HL-60 (cell line): Measurements from ENCODE around the gene RAB11FIP5.
A peak's percentile ranks its signal among the peaks of the same experiment; 100 is the strongest.

Source experiments
- DNase-seq, 2 experiments: peaks; one replicate each; pipeline ENCODE4 v3.0.0-alpha.2; 2010 to 2020; ENCODE audit warnings: low read depth in 1 of 2, low spot score in 1 of 2
- H3K27ac ChIP-seq: fragments of 250-450 bp; sonication (Bioruptor Pico); replicated peaks from 2 replicates; pipeline ENCODE4 v1.5.1; 2020; ENCODE audit warnings: mild to moderate bottlenecking, moderate library complexity
- H3K27me3 ChIP-seq: fragments of 250-450 bp; sonication (Bioruptor Pico); 2 replicates; pipeline ENCODE4 v1.5.1; 2021; ENCODE audit warnings: mild to moderate bottlenecking, moderate library complexity; ENCODE audit not compliant: insufficient read depth, poor library complexity, severe bottlenecking
- H3K4me3 ChIP-seq: replicated peaks from 2 replicates; pipeline ENCODE4 v1.5.1; 2011; ENCODE audit warnings: mild to moderate bottlenecking, control low read depth, low read length; ENCODE audit not compliant: insufficient read depth
- GABPA ChIP-seq: IDR thresholded peaks from 2 replicates; pipeline ENCODE4 v1.6.1; 2012; ENCODE audit warnings: low read depth
- POLR2AphosphoS5 ChIP-seq: IDR thresholded peaks from 2 replicates; pipeline ENCODE4 v1.6.1; 2012; ENCODE audit warnings: low read depth
- SPI1 ChIP-seq: IDR thresholded peaks from 2 replicates; pipeline ENCODE4 v1.6.1; 2012; ENCODE audit warnings: low read depth, mild to moderate bottlenecking, borderline replicate concordance
- TF ChIP-seq, protein P1 (sequence below): IDR thresholded peaks from one replicate; pipeline ENCODE4 v1.5.1; 2011; ENCODE audit warnings: low read length, control low read depth, inconsistent platforms; ENCODE audit not compliant: insufficient read depth
- TF ChIP-seq, protein P2 (sequence below): IDR thresholded peaks from 2 replicates; pipeline ENCODE4 v1.6.1; 2012; ENCODE audit warnings: low read depth; ENCODE audit not compliant: insufficient replicate concordance

Gene RAB11FIP5

DNA sequence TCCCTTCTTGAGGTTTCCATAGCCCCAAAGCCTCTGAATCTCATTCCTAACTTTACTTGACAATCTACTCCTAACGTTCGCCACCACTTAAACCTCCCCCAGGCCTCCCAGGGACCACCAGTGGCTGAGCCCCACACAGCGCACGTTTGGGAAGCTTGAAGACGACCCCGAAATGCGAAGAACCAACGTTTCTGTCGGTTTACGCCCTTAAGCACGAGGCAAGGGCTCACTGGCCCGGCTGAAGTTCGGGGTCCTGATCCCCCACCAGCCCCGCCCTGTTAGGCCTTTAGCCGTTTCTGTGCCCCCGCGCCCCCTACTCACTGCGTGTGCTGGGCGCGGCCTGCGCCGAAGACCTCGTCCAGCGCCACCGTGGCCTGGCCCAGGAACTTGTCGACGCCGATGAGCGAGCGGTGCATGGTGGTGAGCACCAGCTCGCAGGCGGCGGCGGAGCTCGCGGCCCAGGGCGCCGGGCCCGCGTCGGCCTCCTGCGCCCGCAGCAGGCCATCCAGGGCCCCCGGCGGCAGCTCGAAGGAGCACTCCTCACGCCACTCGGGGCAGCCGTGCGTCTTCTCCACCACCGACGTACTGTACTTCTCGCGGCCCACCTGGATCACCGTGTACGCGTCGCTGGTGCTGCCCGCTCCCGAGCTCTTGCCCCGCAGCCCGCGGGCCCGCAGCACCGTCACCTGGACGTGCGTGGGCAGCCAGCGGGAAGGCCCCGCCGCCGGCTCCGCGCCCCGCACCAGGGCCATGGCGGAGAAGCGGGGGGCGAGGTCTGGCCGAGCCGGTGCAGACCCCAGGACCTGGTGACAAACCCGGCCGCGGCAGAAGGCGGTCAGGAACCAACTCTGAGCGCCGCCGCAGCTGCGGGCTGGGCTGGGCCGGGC is 479 bp downstream of the RAB11FIP5 start:
- Histone ChIP-seq H3K27ac (no peak overlapping the region), H3K27me3 (peaks cover 47% of the 10 kb centered on the region), H3K4me3 (peak overlapping the region; percentile 48)
- no peak for DNase-seq
- TF ChIP-seq GABPA (no peak), SPI1 (no peak), POLR2AphosphoS5 (no peak)
- TF ChIP-seq, protein P1, sequence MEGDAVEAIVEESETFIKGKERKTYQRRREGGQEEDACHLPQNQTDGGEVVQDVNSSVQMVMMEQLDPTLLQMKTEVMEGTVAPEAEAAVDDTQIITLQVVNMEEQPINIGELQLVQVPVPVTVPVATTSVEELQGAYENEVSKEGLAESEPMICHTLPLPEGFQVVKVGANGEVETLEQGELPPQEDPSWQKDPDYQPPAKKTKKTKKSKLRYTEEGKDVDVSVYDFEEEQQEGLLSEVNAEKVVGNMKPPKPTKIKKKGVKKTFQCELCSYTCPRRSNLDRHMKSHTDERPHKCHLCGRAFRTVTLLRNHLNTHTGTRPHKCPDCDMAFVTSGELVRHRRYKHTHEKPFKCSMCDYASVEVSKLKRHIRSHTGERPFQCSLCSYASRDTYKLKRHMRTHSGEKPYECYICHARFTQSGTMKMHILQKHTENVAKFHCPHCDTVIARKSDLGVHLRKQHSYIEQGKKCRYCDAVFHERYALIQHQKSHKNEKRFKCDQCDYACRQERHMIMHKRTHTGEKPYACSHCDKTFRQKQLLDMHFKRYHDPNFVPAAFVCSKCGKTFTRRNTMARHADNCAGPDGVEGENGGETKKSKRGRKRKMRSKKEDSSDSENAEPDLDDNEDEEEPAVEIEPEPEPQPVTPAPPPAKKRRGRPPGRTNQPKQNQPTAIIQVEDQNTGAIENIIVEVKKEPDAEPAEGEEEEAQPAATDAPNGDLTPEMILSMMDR, result no peak
- TF ChIP-seq, protein P2, sequence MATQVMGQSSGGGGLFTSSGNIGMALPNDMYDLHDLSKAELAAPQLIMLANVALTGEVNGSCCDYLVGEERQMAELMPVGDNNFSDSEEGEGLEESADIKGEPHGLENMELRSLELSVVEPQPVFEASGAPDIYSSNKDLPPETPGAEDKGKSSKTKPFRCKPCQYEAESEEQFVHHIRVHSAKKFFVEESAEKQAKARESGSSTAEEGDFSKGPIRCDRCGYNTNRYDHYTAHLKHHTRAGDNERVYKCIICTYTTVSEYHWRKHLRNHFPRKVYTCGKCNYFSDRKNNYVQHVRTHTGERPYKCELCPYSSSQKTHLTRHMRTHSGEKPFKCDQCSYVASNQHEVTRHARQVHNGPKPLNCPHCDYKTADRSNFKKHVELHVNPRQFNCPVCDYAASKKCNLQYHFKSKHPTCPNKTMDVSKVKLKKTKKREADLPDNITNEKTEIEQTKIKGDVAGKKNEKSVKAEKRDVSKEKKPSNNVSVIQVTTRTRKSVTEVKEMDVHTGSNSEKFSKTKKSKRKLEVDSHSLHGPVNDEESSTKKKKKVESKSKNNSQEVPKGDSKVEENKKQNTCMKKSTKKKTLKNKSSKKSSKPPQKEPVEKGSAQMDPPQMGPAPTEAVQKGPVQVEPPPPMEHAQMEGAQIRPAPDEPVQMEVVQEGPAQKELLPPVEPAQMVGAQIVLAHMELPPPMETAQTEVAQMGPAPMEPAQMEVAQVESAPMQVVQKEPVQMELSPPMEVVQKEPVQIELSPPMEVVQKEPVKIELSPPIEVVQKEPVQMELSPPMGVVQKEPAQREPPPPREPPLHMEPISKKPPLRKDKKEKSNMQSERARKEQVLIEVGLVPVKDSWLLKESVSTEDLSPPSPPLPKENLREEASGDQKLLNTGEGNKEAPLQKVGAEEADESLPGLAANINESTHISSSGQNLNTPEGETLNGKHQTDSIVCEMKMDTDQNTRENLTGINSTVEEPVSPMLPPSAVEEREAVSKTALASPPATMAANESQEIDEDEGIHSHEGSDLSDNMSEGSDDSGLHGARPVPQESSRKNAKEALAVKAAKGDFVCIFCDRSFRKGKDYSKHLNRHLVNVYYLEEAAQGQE, result no peak

DNA sequence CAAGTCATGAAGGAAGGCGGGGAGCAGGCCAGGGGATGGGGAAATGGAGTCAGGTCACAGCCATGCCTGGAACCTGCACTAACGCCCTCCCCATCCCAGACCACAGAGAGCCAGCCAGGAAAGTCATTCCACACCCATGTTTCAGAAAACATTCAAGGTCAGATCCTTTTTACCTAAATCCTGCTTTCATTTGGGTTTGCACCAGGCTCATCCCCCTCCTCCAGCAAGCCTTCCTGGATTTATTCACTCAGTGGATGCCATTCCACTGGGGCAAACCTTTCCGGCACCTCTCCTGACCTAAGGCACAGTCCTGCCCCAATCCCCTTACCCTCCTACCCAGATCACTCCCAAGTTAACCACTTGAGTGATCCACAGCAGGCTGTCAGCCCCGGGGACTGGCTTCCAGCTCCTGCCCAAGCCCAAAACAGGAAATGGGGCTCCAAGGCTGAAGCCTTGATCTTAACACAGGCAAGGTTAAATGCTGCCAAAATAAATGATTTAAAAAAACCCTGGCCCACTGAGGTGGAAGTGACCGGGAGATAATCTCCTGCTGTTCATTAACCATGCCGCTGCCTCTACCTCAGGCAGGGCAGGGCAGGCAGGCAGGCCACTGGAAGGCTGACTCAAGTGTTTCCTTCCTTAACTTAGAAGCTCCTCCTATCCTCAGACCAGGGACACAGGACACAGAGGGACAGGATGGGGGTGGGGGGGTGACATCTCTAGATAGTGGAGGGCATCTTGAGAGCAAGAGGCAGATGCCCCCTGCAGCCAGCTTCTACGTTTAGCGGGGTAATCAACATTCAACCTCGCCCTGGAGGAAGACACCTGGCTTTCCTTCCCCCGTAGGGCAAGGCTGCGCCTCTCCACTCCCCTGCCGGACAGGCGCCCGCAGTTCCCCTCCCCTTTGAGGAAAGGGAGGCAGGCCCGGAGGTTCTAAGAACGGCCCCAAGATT is 1.4 kb downstream of the RAB11FIP5 start:
- Histone ChIP-seq H3K27ac (no peak overlapping the region), H3K27me3 (peaks cover 44% of the 10 kb centered on the region), H3K4me3 (no peak overlapping the region)
- TF ChIP-seq SPI1 (no peak), POLR2AphosphoS5 (no peak), GABPA (no peak)
- TF ChIP-seq, protein P1, result no peak
- TF ChIP-seq, protein P2, result no peak
- DNase-seq, result no peak

DNA sequence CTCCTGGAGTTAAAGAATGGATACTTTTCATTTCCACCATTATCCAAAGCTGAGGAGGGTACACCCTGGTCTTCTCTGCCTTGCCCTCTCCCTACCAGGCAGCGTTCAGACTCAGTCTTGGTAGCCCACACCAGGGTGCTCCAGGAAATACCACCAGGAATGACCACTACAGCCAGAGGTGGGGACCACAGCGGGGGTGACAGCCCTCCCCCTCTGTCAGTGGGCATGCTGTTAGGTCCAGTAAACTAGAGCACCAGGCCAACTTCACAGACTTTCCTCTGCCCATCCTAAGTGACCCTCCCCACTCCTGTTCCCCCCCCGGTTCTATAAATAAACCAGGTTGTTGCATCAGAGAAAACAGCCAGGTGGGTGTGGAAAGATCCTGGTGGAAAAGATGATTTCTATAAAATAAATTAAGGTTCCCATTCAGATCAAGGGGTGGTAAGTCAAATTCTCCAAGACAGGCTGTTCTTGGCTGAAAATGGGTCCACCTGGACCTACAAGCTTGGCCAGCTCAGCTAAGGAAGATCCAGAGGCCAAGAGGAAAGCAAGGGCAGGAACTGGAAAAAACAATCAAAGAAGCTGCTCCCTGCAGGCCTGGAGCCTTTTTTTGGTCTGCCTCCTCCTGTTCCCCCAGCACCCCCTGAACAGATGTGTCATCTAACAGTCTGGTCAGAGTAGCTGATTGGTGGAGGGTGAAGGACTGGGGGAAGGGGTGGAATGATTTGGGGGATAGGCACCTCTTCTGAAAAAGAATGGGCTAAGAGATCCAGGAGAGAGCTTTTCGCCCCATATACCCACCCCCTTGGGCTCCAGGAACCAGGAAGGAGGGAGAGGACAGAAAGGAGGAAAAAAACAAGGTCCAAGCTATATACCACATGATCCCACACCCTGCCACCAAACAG is 2.3 kb downstream of the RAB11FIP5 start:
- H3K4me3 ChIP-seq, result no peak overlapping the region
- H3K27me3 ChIP-seq, result peaks cover 39% of the 10 kb centered on the region
- DNase-seq, result no peak
- TF ChIP-seq, protein P1, result no peak
- TF ChIP-seq POLR2AphosphoS5, result no peak
- TF ChIP-seq, protein P2, result no peak
- no peak for TF ChIP-seq SPI1
- no peak for TF ChIP-seq GABPA
- H3K27ac ChIP-seq, result no peak overlapping the region
